Upper lobe of left lung (tissue), 6 donors: Measurements from ENCODE around the gene MTCH1. TPM values are rescaled to one million over a fixed set of nuclear protein-coding genes. Genes with fewer than 3 reads are reported as not detected.

ENCODE experiments used
- ATAC-seq, 2 donors: fragments of 200-7000 bp; cut with Tn5 transposase; one replicate each; pipeline ENCODE4 v1.9.1; 2022; ENCODE audit warnings: mild to moderate bottlenecking in 2 of 2, moderate library complexity in 2 of 2; ENCODE audit not compliant: low FRiP score in 2 of 2
- DNase-seq, 2 donors: peaks; one replicate each; pipeline ENCODE4 v3.0.0-alpha.2; 2019 to 2020
- H3K27ac ChIP-seq, 4 donors: fragments of 200-600 bp; sonication (generic); one replicate each; pipeline ENCODE4 v1.5.1; 2016 to 2019
- H3K27me3 ChIP-seq, 4 donors: fragments of 200-600 bp; sonication (generic); one replicate each; pipeline ENCODE4 v1.5.1; 2017 to 2019
- H3K36me3 ChIP-seq, 4 donors: fragments of 200-600 bp; sonication (generic); one replicate each; pipeline ENCODE4 v1.5.1; 2016 to 2019
- H3K4me1 ChIP-seq, 4 donors: fragments of 200-600 bp; sonication (generic); one replicate each; pipeline ENCODE4 v1.5.1; 2018 to 2019
- H3K4me3 ChIP-seq, 4 donors: fragments of 200-600 bp; sonication (generic); one replicate each; pipeline ENCODE4 v1.5.1; 2017 to 2019; ENCODE audit warnings: mild to moderate bottlenecking in 2 of 4, moderate library complexity in 1 of 4
- H3K9me3 ChIP-seq, 4 donors: fragments of 200-600 bp; sonication (generic); one replicate each; pipeline ENCODE4 v1.5.1; 2018 to 2019
- CTCF ChIP-seq, 6 experiments: fragments of 450-650 bp in 4 of 6; fragments of 200-600 bp in 2 of 6; sonication (generic) in 2 of 6; IDR thresholded peaks; one replicate each; pipeline ENCODE4 v1.5.1; 2016 to 2019; ENCODE audit warnings: antibody characterized with exemption in 6 of 6
- EP300 ChIP-seq, 4 donors: sonication (generic); formaldehyde crosslinking; IDR thresholded peaks; one replicate each; pipeline ENCODE4 v1.5.1; 2017; ENCODE audit warnings: antibody characterized with exemption in 4 of 4, control low read depth in 2 of 4
- POLR2A ChIP-seq, 4 donors: fragments of 450-650 bp; IDR thresholded peaks; one replicate each; pipeline ENCODE4 v1.5.1; 2016 to 2017; ENCODE audit warnings: antibody characterized with exemption in 4 of 4, mild to moderate bottlenecking in 2 of 4
- POLR2AphosphoS5 ChIP-seq, 2 donors: sonication (generic); formaldehyde crosslinking; IDR thresholded peaks; one replicate each; pipeline ENCODE4 v1.5.1; 2017; ENCODE audit warnings: antibody characterized with exemption in 2 of 2
- WGBS, 2 donors: methylation state at CpG; one replicate each; pipeline ENCODE4 v1.1.5; 2017 to 2018; 5-methylcytosine and 5-hydroxymethylcytosine counted together
- total RNA-seq, 6 donors: library from RNA; depleted of rRNA in 4 of 6; stranded (reverse); fragments of >200 nt in 4 of 6; gene quantifications; one replicate each; pipeline versions ENCODE4 v1.1.0 to v1.2.1, GENCODE V29; 2016 to 2021
- donor health status: DM: no; HTN: no; CAD: no; lungs with moderate emphysema.
- donor health status: DM: no; HTN: yes; CAD: no; lungs with severe emphysema.

Gene MTCH1
- total RNA-seq, 6 donors from 2014 or later, result 184 to 283 (median 219) TPM

- TF ChIP-seq POLR2A (IDR thresholded peaks at IDR 0.05) (no peak), CTCF (IDR thresholded peaks at IDR 0.05) (peak in 3 of 6 experiments; percentile 22 to 26 (median 24))
- peaks cover 47 to 78% (median 67%) of the 10 kb centered on the region in 4 donors for H3K36me3 ChIP-seq
- H3K4me1 ChIP-seq, result peaks cover 11 to 30% (median 22%) of the 10 kb centered on the region in 4 donors
- H3K4me3 ChIP-seq, result no peak overlapping the region
- no peaks in the 10 kb centered on the region for H3K9me3 ChIP-seq
- H3K27ac ChIP-seq, result peak overlapping the region in 2 of 4 donors; percentile 26 to 56
- DNase-seq (peak in 1 of 2 donors; percentile 66), ATAC-seq (peak in 1 of 2 donors; percentile 15)
- H3K27me3 ChIP-seq, result no peaks in the 10 kb centered on the region
- WGBS, 2 donors, result 87 to 88% methylated on average over 11 to 16 of the region's 16 CpGs
Observed at GRCh38 chr6:36977470-36977941, 8.5 kb downstream of the MTCH1 start.

GRCh38 chr6:36976931-36977330 is 9.1 kb downstream of the MTCH1 start:
- Histone ChIP-seq H3K4me1 (peaks cover 6 to 25% (median 19%) of the 10 kb centered on the region in 4 donors), H3K27me3 (no peaks in the 10 kb centered on the region), H3K27ac (peak overlapping the region in 1 of 4 donors; percentile 18), H3K9me3 (no peaks in the 10 kb centered on the region), H3K4me3 (no peak overlapping the region), H3K36me3 (peaks cover 52 to 84% (median 72%) of the 10 kb centered on the region in 4 donors)
- no peak for DNase-seq
- TF ChIP-seq POLR2AphosphoS5 (IDR thresholded peaks at IDR 0.05), result no peak
- no peak for TF ChIP-seq POLR2A (IDR thresholded peaks at IDR 0.05)
- TF ChIP-seq CTCF (IDR thresholded peaks at IDR 0.05), result no peak
- TF ChIP-seq EP300 (IDR thresholded peaks at IDR 0.05), result no peak
- WGBS, 2 donors, result 90 to 91% methylated on average over 6 of the region's 6 CpGs
- ATAC-seq, result no peak

DNA sequence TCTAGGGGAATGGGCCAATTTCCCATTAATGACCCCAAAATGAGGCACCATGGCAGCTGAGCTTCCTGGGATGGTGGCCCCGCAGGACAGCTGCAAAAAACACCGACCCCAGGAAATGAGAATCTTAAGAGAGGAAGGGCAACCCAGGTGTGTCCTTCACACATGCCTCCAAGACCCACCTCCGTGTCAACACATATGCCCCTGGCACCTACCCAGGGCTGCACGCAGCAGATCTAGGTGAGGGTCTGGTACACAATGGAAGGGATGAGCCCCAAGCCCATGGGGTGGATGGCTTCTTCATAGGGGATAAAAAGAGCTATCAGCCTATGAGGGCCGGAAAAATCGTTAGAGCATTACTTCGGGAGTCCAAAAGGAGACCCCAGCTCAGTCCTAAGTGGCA is 9.5 kb downstream of the MTCH1 start:
- Histone ChIP-seq H3K4me1 (peaks cover 6 to 24% (median 18%) of the 10 kb centered on the region in 4 donors), H3K4me3 (no peak overlapping the region), H3K27me3 (no peaks in the 10 kb centered on the region), H3K9me3 (no peaks in the 10 kb centered on the region), H3K36me3 (peaks cover 57 to 88% (median 77%) of the 10 kb centered on the region in 4 donors), H3K27ac (peak overlapping the region in 2 of 4 donors; percentile 18 to 20)
- ATAC-seq (no peak), DNase-seq (no peak)
- TF ChIP-seq EP300 (IDR thresholded peaks at IDR 0.05) (no peak), POLR2AphosphoS5 (IDR thresholded peaks at IDR 0.05) (no peak), CTCF (IDR thresholded peaks at IDR 0.05) (no peak), POLR2A (IDR thresholded peaks at IDR 0.05) (no peak)
- 87 to 92% methylated on average over 6 to 7 of the region's 7 CpGs for WGBS, 2 donors

DNA sequence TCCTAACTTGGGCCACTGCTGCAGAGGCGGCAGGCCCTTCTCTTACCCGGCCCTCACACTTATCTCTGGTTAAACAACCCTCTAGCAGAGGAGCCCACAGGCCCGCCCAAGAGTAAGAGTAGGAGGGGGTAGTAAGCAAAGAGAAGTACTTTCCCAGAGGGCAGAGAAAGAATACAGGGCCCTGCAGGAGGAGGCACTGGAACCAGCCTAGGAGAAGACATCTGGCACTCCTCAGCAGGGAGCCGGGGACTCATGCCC is 10.1 kb downstream of the MTCH1 start:
- H3K36me3 ChIP-seq, result peaks cover 62 to 88% (median 80%) of the 10 kb centered on the region in 4 donors
- no peaks in the 10 kb centered on the region for H3K9me3 ChIP-seq
- peak in 1 of 2 donors; percentile 40 for DNase-seq
- 59 to 81% methylated on average over 4 of the region's 4 CpGs for WGBS, 2 donors
- H3K4me1 ChIP-seq, result peaks cover 6 to 24% (median 18%) of the 10 kb centered on the region in 4 donors
- H3K4me3 ChIP-seq, result no peak overlapping the region
- H3K27ac ChIP-seq, result peak overlapping the region in 2 of 4 donors; percentile 18 to 20
- peak in 1 of 2 donors; percentile 19 for ATAC-seq
- TF ChIP-seq CTCF (IDR thresholded peaks at IDR 0.05) (no peak), EP300 (IDR thresholded peaks at IDR 0.05) (no peak), POLR2AphosphoS5 (IDR thresholded peaks at IDR 0.05) (no peak), POLR2A (IDR thresholded peaks at IDR 0.05) (no peak)
- H3K27me3 ChIP-seq, result no peaks in the 10 kb centered on the region
